ENCODE results near the gene GLT1D1. TPM values are rescaled to one million over a fixed set of nuclear protein-coding genes. Genes with fewer than 3 reads are reported as not detected.

GLT1D1 gene
- total RNA-seq, 1 donor from 2014 or later: not detected

- Histone ChIP-seq H3K27me3 (ENCODE audit: control insufficient read depth, insufficient read depth, low read length) (no peaks in the 10 kb centered on the region), H3K4me3 (ENCODE audit: low read depth, low read length) (no peak overlapping the region), H3K36me3 (ENCODE audit: control insufficient read depth, insufficient read depth, low read length) (no peaks in the 10 kb centered on the region)
- DNase-seq (ENCODE audit: low read depth): no peak
- no peak for TF ChIP-seq CTCF (IDR thresholded peaks at IDR 0.05; ENCODE audit: insufficient read depth, low read length, severe bottlenecking)
- no peak for FAIRE-seq
These were observed 156.8 kb downstream of the GLT1D1 start for GRCh38 chr12:129009833-129010622.

DNA sequence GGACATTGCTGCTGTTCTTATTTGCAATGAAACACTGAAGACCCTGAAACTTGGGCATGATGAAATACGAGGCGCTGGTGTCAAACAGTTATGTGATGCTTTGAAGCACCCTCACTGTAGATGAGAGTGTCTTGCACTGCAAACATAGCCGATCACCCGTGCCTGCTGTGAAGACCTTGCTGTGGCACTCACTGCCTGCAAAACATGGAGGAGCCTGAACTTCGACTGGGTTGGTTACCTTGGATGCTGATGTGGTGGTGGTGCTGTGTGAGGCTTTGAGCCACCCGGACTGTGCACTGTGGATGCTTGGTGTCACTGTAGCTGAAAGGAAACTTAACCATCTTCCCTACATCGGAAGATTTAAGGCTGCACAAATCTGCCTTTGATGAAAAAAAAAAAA is 162.9 kb downstream of the GLT1D1 start:
- H3K27me3 ChIP-seq (ENCODE audit: control insufficient read depth, insufficient read depth, low read length): no peaks in the 10 kb centered on the region
- FAIRE-seq (peak; percentile 28), DNase-seq (ENCODE audit: low read depth) (no peak)
- TF ChIP-seq CTCF (IDR thresholded peaks at IDR 0.05; ENCODE audit: insufficient read depth, low read length, severe bottlenecking): no peak
- no peaks in the 10 kb centered on the region for H3K36me3 ChIP-seq (ENCODE audit: control insufficient read depth, insufficient read depth, low read length)
- no peak overlapping the region for H3K4me3 ChIP-seq (ENCODE audit: low read depth, low read length)

GRCh38 chr12:129025055-129025454 is 171.8 kb downstream of the GLT1D1 start:
- DNase-seq (ENCODE audit: low read depth) (no peak), FAIRE-seq (no peak)
- TF ChIP-seq CTCF (IDR thresholded peaks at IDR 0.05; ENCODE audit: insufficient read depth, low read length, severe bottlenecking): no peak
- Histone ChIP-seq H3K27me3 (ENCODE audit: control insufficient read depth, insufficient read depth, low read length) (no peaks in the 10 kb centered on the region), H3K36me3 (ENCODE audit: control insufficient read depth, insufficient read depth, low read length) (no peaks in the 10 kb centered on the region), H3K4me3 (ENCODE audit: low read depth, low read length) (no peak overlapping the region)

- H3K36me3 ChIP-seq (ENCODE audit: control insufficient read depth, insufficient read depth, low read length): no peaks in the 10 kb centered on the region
- no peaks in the 10 kb centered on the region for H3K27me3 ChIP-seq (ENCODE audit: control insufficient read depth, insufficient read depth, low read length)
- no peak for TF ChIP-seq CTCF (IDR thresholded peaks at IDR 0.05; ENCODE audit: insufficient read depth, low read length, severe bottlenecking)
- DNase-seq (ENCODE audit: low read depth): no peak
- no peak for FAIRE-seq
- H3K4me3 ChIP-seq (ENCODE audit: low read depth, low read length): no peak overlapping the region
These were observed 175.6 kb downstream of the GLT1D1 start for GRCh38 chr12:129028844-129029243.

Other genes starting within 250 kb of the GLT1D1 start
- 36.4 and 70.0 TPM in 2 replicates for gene SLC15A4, start 29.5 kb upstream of the GLT1D1 start, total RNA-seq

Data from bronchial epithelial cell (primary cell).